ENCODE data around the gene RNF214. TPM values are rescaled to one million over a fixed set of nuclear protein-coding genes. Genes with fewer than 3 reads are reported as not detected.

The RNF214 gene
- total and polyA plus RNA-seq, 4 donors, result 17.2 to 23.8 (median 20.2) TPM

DNA sequence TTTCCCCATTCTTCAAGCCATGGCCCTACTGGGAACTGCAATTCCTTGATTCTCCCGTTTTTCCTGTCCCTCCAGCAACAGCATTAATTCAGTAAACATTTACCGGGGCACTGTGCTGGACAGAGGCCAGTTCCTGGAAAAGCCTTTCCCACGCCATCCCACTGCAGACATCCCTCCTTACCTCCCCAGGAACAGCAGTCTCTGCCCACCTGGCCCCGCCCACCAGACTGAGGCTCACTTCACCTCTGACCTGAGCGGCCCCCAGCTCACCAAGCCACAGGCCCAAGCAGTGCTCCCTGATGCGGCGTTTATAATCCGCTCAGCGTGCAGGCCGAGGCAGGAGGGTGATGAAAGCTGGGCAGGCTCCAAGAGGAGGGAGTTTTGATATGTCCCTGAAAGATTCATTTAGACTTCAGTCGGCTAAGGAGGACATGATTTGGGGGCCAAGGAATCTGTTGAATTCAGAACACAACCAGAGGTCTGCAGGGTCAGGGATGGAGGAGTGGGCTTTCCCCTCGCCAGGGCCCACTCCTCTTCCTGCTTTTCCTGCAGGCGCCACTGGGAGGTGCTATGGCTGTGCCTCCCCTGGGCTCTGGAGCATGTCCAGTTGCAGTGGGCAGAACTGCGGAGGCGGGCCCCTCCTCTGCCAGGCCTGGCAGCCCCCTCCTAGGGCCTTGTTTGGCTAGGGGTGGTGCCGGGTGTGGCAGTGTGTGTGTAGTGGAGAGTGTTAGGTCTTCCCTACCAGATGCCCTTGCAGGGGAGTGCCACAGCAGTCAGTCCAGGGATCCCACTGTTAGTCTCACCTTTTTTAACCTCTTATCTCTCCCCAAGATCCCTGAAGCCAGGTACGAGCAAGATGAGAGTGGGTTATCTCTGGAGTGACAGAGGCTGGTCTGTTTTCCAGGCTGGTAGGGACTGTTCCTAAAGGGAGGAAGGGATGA is 34.7 kb upstream of the RNF214 start:
- WGBS (ENCODE audit: insufficient coverage), result 75% methylated on average over 15 of the region's 17 CpGs
- Histone ChIP-seq H3K27ac (ENCODE audit: low read depth, low read length) (peak overlapping the region; percentile 85), H3K4me1 (ENCODE audit: control insufficient read depth, insufficient read depth, low read length) (peaks cover 28% of the 10 kb centered on the region), H3K27me3 (ENCODE audit: control insufficient read depth, insufficient read depth, low read length) (no peaks in the 10 kb centered on the region), H3K36me3 (ENCODE audit: control insufficient read depth, insufficient read depth, low read length) (peaks cover 60% of the 10 kb centered on the region), H3K4me3 (ENCODE audit: low read depth, low read length) (no peak overlapping the region), H3K9me3 (ENCODE audit: control insufficient read depth, insufficient read depth, low read length) (no peaks in the 10 kb centered on the region)
- DNase-seq (ENCODE audit: low read depth in 4 of 6, low spot score in 6 of 6), result no peak

DNA sequence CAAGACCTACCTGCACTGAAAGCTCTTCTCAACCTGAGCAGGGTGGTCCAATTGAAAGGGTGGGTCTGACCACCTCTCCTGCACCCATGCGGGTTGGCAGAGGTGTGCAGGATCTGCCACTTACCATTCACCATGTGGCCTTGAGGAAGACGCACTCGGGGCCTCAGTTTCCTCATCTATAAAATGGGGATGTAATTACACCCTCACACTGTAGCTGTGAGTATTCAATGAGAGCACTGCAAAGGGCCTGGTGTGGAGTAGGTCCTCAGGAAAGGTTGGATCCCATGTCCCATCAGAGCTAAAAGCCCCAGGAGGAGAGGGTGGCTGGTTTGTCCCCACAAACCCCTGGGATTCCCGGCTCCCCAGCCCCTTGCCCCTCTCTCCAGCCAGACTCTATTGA is 33.9 kb upstream of the RNF214 start:
- Histone ChIP-seq H3K9me3 (ENCODE audit: control insufficient read depth, insufficient read depth, low read length) (no peaks in the 10 kb centered on the region), H3K27me3 (ENCODE audit: control insufficient read depth, insufficient read depth, low read length) (no peaks in the 10 kb centered on the region), H3K4me1 (ENCODE audit: control insufficient read depth, insufficient read depth, low read length) (peaks cover 29% of the 10 kb centered on the region), H3K4me3 (ENCODE audit: low read depth, low read length) (peak overlapping the region; percentile 28), H3K36me3 (ENCODE audit: control insufficient read depth, insufficient read depth, low read length) (peaks cover 59% of the 10 kb centered on the region), H3K27ac (ENCODE audit: low read depth, low read length) (peak overlapping the region; percentile 85)
- no peak for DNase-seq (ENCODE audit: low read depth in 4 of 6, low spot score in 6 of 6)
- 13% methylated on average over 1 of the region's 4 CpGs for WGBS (ENCODE audit: insufficient coverage)

DNA sequence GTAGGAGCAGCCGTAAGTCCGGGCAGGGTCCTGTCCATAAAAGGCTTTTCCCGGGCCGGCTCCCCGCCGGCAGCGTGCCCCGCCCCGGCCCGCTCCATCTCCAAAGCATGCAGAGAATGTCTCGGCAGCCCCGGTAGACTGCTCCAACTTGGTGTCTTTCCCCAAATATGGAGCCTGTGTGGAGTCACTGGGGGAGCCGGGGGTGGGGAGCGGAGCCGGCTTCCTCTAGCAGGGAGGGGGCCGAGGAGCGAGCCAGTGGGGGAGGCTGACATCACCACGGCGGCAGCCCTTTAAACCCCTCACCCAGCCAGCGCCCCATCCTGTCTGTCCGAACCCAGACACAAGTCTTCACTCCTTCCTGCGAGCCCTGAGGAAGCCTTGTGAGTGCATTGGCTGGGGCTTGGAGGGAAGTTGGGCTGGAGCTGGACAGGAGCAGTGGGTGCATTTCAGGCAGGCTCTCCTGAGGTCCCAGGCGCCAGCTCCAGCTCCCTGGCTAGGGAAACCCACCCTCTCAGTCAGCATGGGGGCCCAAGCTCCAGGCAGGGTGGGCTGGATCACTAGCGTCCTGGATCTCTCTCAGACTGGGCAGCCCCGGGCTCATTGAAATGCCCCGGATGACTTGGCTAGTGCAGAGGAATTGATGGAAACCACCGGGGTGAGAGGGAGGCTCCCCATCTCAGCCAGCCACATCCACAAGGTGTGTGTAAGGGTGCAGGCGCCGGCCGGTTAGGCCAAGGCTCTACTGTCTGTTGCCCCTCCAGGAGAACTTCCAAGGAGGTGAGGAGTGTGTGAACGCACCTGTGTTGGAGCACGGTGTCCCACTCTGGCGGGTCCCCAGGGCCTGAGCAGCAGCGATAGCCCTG is 33.2 kb upstream of the RNF214 start, which contains the start of gene TAGLN:
TSS of gene TAGLN (plus strand) at position 318 of the 863 bp plus-strand sequence. CDS start 3,644 bp downstream, outside the sequence.
- peak within 1 kb of the TSS; percentile 85 for H3K27ac ChIP-seq (ENCODE audit: low read depth, low read length)
- peak within 1 kb of the TSS; percentile 28 for H3K4me3 ChIP-seq (ENCODE audit: low read depth, low read length)
- H3K27me3 ChIP-seq (ENCODE audit: control insufficient read depth, insufficient read depth, low read length), result no peaks in the 10 kb centered on the region
- no peaks in the 10 kb centered on the region for H3K9me3 ChIP-seq (ENCODE audit: control insufficient read depth, insufficient read depth, low read length)
- H3K4me1 ChIP-seq (ENCODE audit: control insufficient read depth, insufficient read depth, low read length), result peaks cover 34% of the 10 kb centered on the region
- DNase-seq (ENCODE audit: low read depth in 4 of 6, low spot score in 6 of 6), result peak in 1 of 6 donors; percentile 65
- H3K36me3 ChIP-seq (ENCODE audit: control insufficient read depth, insufficient read depth, low read length), result peaks cover 57% of the 10 kb centered on the region
- 28% methylated on average over 20 of the region's 34 CpGs for WGBS (ENCODE audit: insufficient coverage)

DNA sequence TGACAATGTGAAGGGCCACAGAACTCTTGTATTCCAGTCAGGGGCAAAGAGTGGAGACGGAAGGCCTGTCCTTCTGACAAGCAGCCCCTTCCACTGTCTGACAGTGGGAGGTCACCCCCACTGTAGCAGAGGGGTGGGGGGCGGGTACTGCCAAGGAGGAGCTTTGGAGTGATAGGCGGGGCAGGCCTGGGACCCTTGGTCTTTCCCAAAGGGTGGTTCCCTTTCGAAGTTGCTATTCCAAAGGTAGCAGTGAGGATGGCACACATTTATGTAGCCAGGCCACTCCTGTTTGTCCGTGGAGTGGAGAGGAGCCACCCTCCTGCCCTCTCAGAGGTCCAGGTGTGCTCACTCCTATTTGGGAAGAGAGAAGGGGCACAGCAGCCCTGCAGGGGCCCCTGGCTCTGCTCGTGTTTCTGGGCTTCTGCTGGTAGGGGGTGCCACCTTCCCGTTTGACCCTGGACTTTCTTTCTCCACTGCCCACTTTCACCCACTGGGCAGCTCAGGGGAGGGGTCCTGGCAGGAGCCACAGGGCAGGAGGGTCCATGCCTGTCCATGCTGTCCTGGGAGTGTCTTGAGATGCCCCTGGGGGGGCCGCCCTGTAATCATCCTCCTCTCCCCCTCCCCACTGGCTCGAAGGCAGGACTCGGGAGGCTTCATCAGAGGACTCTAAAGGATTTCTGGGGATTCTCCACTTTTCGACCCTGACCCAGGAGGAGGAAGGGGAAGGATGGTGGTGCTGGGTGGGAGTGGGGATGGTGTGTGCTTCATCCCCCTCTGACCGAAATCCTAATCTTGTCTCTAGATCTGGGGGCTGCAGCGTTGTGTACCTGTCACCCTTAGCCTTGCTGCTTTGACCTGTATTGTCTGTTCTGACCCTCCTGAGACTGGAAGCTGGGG is 32.3 kb upstream of the RNF214 start:
- H3K4me1 ChIP-seq (ENCODE audit: control insufficient read depth, insufficient read depth, low read length), result peaks cover 43% of the 10 kb centered on the region
- peaks cover 54% of the 10 kb centered on the region for H3K36me3 ChIP-seq (ENCODE audit: control insufficient read depth, insufficient read depth, low read length)
- H3K27ac ChIP-seq (ENCODE audit: low read depth, low read length), result no peak overlapping the region

DNA sequence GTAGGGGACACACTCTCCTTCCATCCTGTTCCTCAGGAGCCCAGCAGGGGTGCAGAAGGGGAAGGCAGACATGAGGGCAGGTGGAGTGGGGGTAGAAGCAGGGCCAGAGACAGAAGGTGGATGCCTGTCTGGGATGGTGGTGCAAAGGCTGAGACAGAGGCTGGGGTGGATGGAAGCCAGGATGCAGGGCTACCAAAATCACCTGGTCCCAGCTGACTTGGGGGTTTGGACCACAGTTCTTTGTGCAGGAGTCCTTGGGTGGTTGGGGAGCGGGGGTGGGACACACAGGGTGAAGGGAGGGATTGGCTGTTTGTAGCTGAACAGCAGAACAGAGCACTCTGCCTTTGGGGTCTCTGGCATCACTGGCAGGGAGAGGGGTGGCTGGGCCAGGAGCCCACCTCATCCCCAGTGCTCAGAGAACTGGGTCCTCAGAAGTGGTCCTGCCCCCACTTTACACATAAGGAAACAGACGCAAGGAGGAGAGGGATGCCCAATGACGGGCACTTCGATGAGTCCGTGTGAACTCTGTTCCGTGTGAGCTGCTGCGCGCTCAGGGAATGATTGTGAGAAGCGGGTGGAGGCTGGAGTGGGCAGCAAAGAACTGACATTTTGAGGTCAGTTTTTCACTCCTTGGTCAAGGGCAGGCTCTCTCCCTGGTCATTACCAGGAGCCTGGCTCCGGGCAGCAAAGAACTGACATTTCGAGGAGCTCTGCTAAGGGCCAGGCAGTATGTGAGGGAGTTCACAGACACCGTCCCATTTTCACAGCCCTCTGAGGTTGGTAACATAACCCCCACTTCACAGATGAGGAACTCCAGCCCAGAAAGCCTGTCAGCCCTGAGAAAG is 31.4 kb upstream of the RNF214 start:
- Histone ChIP-seq H3K36me3 (ENCODE audit: control insufficient read depth, insufficient read depth, low read length) (peaks cover 51% of the 10 kb centered on the region), H3K27me3 (ENCODE audit: control insufficient read depth, insufficient read depth, low read length) (no peaks in the 10 kb centered on the region), H3K4me3 (ENCODE audit: low read depth, low read length) (peak overlapping the region; percentile 28), H3K27ac (ENCODE audit: low read depth, low read length) (no peak overlapping the region), H3K9me3 (ENCODE audit: control insufficient read depth, insufficient read depth, low read length) (no peaks in the 10 kb centered on the region), H3K4me1 (ENCODE audit: control insufficient read depth, insufficient read depth, low read length) (peaks cover 48% of the 10 kb centered on the region)
- DNase-seq (ENCODE audit: low read depth in 4 of 6, low spot score in 6 of 6), result no peak
- 80% methylated on average over 11 of the region's 12 CpGs for WGBS (ENCODE audit: insufficient coverage)

More for the DNA sequence above, 32.3 kb upstream of the RNF214 start:
- no peaks in the 10 kb centered on the region for H3K27me3 ChIP-seq (ENCODE audit: control insufficient read depth, insufficient read depth, low read length)
- no peak for DNase-seq (ENCODE audit: low read depth in 4 of 6, low spot score in 6 of 6)
- H3K4me3 ChIP-seq (ENCODE audit: low read depth, low read length), result peak overlapping the region; percentile 28
- 58% methylated on average over 6 of the region's 13 CpGs for WGBS (ENCODE audit: insufficient coverage)
- no peaks in the 10 kb centered on the region for H3K9me3 ChIP-seq (ENCODE audit: control insufficient read depth, insufficient read depth, low read length)

DNA sequence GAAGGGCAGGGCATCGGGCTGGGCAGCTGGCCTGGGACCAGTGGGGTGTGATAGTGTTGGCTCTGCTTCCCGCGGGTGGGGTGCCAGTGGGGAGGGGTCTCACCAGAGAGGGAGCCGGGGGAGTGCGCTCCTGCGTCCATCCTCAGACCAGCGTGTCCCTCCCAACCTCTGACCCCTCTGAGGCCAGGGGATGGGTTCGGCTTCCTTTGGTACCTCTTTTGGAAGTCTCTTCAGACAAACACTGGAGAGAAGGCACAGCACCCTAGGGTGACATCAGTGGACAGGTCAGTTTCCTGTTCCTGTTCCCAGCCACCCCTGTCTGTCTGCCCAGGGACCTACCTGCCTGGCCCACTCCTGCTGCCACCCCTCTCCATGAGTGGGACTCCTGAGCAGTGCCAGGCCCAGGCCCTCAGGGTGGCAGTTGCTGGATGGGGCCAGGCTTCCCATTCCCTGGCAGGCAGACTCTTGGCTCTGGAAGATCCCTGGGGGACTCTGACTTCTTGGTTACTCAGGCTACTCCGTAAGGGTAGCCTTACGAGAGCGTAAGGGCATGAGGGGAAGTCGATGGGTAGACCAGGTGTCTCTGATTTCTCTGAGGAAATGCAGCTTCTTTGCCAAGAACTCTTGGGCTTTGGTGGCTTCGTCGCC is 30.7 kb upstream of the RNF214 start:
- H3K27ac ChIP-seq (ENCODE audit: low read depth, low read length), result no peak overlapping the region

DNA sequence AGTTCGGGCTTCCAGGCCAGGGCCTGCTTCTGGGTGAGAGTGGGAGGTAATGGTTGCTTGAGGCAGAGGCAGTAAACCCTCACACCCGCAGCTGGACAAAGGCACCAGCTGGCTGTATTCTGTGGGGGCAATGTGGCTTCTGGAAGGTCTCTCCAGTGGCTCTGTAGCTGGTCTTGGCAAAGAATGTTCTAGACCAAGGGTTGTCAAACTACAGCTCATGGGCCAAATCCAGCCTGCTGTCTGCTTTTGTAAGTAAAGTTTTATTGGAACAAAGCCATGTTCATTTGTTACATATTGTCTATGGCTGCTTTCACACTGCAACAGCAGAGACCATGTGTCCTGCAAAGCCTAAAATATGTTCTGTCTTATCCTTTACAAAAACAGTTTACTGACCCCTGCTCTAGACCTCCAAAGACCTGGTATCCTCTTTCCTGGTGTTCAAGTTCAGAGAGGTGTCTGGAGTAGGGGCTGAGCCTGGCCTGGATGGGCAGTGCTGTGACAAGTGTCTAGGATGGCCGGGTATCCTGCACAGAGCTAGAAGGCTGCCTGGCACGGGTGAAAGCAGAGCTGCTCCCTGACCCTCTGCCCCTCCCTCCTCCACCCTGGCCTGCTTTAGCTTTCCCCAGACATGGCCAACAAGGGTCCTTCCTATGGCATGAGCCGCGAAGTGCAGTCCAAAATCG is 29.9 kb upstream of the RNF214 start:
- no peak overlapping the region for H3K4me3 ChIP-seq (ENCODE audit: low read depth, low read length)
- no peak overlapping the region for H3K27ac ChIP-seq (ENCODE audit: low read depth, low read length)
- no peak for DNase-seq (ENCODE audit: low read depth in 4 of 6, low spot score in 6 of 6)
- H3K4me1 ChIP-seq (ENCODE audit: control insufficient read depth, insufficient read depth, low read length), result peaks cover 48% of the 10 kb centered on the region
- H3K9me3 ChIP-seq (ENCODE audit: control insufficient read depth, insufficient read depth, low read length), result no peaks in the 10 kb centered on the region
- H3K36me3 ChIP-seq (ENCODE audit: control insufficient read depth, insufficient read depth, low read length), result peaks cover 37% of the 10 kb centered on the region
- WGBS (ENCODE audit: insufficient coverage), result 83% methylated on average over 7 of the region's 7 CpGs
- no peaks in the 10 kb centered on the region for H3K27me3 ChIP-seq (ENCODE audit: control insufficient read depth, insufficient read depth, low read length)

More for the DNA sequence above, 30.7 kb upstream of the RNF214 start:
- no peak for DNase-seq (ENCODE audit: low read depth in 4 of 6, low spot score in 6 of 6)
- Histone ChIP-seq H3K4me3 (ENCODE audit: low read depth, low read length) (no peak overlapping the region), H3K27me3 (ENCODE audit: control insufficient read depth, insufficient read depth, low read length) (no peaks in the 10 kb centered on the region), H3K4me1 (ENCODE audit: control insufficient read depth, insufficient read depth, low read length) (peaks cover 48% of the 10 kb centered on the region), H3K9me3 (ENCODE audit: control insufficient read depth, insufficient read depth, low read length) (no peaks in the 10 kb centered on the region), H3K36me3 (ENCODE audit: control insufficient read depth, insufficient read depth, low read length) (peaks cover 43% of the 10 kb centered on the region)
- 76% methylated on average over 13 of the region's 14 CpGs for WGBS (ENCODE audit: insufficient coverage)

DNA sequence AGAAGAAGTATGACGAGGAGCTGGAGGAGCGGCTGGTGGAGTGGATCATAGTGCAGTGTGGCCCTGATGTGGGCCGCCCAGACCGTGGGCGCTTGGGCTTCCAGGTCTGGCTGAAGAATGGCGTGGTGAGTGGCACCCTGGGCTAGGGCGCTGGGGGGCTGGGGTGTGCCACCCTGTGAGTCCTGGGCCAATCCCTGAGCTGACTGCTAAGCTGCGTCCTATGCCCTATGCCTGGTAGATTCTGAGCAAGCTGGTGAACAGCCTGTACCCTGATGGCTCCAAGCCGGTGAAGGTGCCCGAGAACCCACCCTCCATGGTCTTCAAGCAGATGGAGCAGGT is 29.4 kb upstream of the RNF214 start:
- no peak overlapping the region for H3K27ac ChIP-seq (ENCODE audit: low read depth, low read length)
- no peak for DNase-seq (ENCODE audit: low read depth in 4 of 6, low spot score in 6 of 6)
- H3K4me3 ChIP-seq (ENCODE audit: low read depth, low read length), result no peak overlapping the region
- no peaks in the 10 kb centered on the region for H3K9me3 ChIP-seq (ENCODE audit: control insufficient read depth, insufficient read depth, low read length)
- H3K4me1 ChIP-seq (ENCODE audit: control insufficient read depth, insufficient read depth, low read length), result peaks cover 48% of the 10 kb centered on the region
- peaks cover 32% of the 10 kb centered on the region for H3K36me3 ChIP-seq (ENCODE audit: control insufficient read depth, insufficient read depth, low read length)
- no peaks in the 10 kb centered on the region for H3K27me3 ChIP-seq (ENCODE audit: control insufficient read depth, insufficient read depth, low read length)
- 97% methylated on average over 10 of the region's 10 CpGs for WGBS (ENCODE audit: insufficient coverage)
